GM11168 (cell line): Measurements from ENCODE around the gene INO80.
"Not testable (repeated sequence)": the region's sequence is repeated elsewhere in the genome, so short reads cannot be mapped to it uniquely, and the experiment has no call there.

Experiments used
- in situ Hi-C: fragments of 300-500 bp; cut with MboI; formaldehyde crosslinking; loops from one replicate; pipeline ENCODE4 v1.12.0; 2022; ENCODE audit warnings: low sequenced_read_pairs; ENCODE audit not compliant: unreplicated experiment

The INO80 gene

DNA sequence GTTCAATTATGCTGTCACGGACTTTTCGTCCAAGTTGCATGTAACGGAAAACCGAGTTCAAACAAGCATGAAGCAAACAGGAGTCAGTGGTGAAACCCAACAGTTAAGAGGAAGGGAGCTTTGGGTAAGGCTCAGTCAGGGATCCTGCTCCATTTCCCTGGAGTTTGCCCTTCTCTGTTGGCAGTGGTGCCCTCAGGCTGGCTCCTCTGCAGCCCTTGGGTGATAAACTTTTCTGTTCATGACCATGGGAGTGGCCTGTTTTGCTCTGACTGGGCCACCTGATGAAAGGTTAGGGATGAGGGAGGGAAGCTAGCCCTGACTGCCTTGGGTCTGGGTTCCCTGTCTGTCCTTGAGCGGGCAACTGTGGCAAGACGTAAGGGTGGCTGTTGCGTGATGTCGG, 146.7 kb downstream of the INO80 start:
- in situ Hi-C loops, result no loop called here

DNA sequence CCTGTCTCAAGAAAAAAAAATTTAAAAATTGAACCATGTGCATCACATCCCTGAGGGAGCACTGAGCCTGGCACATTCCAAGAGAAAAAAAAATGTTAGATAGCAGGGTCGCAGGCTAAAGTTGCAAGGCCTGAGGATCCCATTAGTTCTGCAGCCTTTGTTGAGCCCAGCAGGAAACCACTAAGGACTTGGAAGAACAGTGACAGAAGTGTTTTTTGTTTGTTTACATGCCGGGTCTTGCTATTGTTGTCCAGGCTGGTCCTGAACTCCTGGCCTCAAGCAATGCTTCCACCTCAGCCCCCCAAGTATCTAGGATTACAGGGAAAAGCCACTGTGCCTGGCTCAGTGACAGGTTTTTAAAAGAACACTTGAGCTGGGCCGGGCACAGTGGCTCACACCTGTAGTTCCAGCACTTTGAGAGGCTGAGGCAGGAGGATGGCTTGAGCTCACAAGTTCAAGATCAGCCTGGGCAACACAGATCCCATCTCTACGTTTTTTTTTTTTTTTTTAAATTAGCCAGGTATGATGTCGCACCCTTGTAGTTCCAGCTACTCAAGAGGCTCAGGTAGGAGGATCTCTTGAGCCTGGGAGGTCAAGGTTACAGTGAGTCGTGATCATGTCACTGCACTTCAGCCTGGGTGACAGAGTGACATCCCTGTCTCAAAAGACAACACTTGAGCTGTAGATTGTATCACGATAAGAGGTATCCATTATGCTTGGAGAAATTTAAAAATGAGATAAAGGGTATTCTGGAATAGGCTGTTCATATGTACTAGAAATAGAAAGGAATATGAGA, 147.6 kb downstream of the INO80 start:
- in situ Hi-C loops, result no loop called here

DNA sequence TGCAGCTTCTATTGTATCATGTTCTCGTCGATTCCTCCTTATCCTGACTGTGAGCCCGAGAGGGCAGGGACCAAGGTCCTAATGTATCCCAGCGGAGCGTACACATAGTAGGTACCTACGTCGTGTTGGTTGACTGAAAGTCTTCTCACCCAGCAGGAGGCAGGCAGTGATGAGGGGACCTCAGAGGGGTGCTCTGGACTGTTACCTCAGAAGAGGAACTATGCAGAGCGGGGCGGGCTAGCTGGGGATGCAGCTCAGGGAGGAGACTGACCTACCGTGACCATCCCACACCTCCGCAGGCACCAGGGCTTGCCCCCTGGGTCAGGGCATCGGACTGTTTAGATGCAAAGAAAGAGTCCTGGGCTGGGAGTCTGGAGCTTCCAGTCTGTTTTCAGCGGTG, 151.4 kb downstream of the INO80 start:
- in situ Hi-C loops, result no loop called here

DNA sequence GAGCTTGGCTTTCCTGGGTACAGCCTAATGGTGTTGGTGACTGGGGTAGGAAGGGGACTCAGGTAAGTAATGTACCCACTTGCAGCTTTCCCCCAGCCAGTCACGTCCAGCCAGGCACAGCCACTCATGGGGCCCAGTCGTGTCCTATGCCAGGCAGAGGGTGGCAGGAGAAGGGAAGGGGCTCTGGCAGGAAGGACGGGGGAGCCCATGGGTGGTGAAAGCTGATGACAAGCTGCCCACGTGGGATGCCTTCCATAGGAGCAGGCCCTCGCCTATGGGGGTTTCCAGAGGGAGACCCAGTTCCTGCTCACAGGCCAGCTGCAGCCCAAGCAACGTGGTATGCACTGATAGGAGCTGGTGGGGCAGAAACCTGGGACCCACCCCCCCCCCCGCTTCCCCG, 152.1 kb downstream of the INO80 start:
- in situ Hi-C loops, result no loop called here

DNA sequence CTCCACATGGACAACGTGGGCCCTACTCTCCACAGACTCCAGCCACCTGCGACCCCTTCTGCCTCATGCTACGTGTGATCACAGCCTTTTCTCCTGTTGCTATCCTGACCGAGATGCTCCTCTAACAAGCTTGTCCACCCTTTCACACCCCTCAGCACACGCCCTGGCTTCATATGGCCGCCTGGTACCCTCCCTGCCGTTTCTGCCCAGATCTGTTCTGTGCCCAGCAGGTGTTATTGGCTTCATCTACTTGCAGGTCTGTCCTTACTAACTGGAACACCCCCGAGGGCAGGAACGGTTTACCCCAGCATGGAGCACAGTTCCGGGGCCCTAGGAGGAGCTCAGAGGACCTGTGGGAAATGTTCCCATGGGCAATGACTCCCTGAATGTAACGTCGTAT, 152.9 kb downstream of the INO80 start:
- in situ Hi-C loops, result no loop called here

DNA sequence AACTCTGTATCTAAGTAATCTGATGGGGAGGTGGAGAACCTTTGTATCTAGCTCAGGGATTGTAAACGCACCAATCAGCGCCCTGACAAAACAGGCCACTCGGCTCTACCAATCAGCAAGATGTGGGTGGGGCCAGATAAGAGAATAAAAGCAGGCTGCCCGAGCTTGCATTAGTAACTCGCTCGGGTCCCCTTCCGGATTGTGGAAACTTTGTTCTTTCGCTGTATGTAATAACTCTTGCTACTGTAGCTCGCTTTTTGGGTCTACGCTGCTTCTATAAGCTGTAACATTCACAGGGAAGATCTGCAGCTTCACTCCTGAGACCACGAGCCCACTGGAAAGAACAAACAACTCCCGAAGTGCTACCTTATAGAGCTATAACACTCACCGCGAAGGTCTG, 153.8 kb downstream of the INO80 start:
- in situ Hi-C loops, result not testable (repeated sequence)

DNA sequence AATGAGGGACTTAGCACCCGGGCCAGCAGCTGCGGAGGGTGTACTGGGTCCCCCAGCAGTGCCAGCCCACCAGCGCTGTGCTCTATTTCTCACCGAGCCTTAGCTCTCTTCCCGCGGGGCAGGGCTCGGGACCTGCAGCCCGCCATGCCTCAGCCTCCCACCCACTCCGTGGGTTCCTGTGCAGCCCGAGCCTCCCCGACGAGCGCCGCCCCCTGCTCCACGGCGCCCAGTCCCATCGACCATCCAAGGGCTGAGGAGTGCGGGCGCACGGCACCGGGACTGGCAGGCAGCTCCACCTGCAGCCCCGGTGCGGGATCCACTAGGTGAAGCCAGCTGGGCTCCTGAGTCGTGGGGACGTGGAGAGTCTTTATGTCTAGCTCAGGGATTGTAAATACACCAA, 154.3 kb downstream of the INO80 start:
- in situ Hi-C loops, result not testable (repeated sequence)

DNA sequence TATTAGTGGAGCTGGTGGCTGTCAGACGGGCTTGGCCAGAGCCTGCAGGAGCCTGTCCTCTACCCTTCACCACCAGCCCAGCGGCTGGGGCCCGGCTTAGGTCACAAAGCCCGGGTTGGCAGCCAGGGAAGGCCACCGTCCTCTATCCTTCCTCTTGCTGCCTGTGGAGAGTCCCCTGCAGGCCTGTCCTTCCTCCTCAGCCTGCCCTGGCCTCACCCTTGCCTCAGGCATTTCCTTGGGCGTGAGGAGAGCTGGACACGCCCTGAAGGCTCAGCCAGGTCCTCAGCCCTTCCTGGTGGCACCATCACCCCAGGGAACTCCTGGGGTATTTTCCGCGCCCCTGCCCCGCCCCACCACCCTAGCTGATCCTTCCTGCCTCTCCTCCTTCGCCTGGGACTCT, 155.2 kb downstream of the INO80 start:
- in situ Hi-C loops, result no loop called here

DNA sequence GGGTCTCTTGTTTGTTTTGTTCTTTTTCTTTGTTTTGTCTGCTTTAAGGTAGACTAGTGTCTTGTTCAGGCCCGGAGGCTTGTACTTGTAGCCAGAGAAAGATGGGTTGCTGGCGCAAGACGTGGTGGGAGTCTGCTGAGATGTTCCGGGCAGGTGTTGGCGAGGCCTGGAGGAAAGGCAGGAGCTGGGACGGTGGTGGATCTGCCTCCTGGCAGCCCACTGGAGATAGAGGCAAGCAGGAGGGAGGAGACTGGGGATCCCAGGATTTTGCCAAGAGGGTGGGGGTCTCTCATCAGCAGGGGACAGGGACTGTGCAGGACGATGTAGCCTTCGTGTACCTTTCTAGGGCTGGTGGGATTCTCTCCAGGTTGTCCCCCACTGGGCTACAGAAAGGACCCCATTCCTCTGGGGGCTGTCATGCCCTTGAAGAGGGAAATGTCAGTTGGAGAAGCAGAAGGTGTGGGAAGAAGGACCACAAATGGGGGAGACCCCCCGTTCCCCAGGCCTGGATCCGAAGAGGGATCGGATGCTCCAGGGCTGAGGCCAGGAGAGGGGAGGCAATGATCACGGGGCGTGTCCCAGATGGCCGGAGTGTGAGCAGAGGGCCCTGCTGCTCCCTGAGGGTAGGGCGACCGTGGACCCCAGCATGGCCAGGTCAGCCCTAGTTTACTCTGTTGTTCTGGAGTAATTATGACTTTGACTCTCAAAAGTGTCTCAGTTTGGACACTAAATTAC, 155.8 kb downstream of the INO80 start:
- in situ Hi-C loops, result no loop called here

DNA sequence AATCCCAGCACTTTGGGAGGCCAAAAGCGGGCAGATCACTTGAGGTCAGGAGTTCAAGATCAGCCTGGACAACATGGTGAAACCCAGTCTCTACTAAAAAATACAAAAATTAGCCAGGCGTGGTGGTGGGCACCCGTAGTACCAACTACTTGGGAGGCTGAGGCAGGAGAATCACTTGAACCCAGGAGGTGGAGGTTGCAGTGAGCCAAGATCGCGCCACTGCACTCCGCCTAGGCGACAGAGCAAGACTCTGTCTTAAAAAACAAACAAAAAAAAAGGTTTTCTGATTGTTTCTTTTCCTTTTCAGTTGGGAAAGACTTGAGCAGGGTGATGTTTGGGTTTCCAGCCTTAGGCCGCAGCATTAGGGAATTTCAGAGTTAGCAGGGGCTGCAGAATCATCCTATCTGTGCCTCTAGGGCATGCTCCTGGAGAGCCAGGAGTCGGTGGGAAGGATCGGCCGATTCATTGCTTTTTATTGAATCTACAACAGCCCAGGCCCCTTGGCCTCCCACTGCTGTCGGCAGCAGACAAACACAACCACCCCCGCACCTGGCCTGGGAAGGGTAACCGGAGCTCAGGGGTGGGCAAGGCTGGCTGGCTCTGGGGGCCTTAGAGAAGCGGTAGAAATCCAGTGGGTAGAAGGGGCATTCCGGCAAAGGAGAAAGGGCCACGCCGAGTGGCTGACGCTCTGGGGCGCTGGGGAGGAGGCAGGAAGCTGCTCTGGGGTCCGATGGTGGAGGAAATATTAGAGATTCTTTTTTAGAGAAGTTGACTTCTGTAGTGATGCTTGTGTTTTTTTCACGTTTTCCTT, 156.5 kb downstream of the INO80 start:
- in situ Hi-C loops, result no loop called here

DNA sequence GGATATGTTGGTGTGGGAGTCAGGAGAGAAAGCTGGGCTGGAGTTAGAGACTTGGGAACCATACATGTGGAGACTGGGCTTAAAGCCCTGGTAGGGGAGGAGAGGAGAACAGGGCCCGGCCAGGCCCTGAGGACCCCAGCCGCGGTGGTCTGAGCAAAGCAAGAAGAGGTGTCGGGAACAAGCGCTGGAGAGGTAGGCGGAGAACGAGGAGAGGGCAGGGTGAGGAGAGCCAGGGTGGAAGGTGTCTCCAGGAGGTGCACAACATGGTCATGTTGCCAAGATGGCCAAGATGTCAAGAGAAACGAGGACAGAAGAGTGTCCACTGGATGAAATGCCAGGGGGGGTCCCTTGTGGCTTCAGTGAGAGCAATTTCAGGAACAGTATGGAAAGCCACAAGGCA, 157.4 kb downstream of the INO80 start:
- in situ Hi-C loops, result no loop called here

DNA sequence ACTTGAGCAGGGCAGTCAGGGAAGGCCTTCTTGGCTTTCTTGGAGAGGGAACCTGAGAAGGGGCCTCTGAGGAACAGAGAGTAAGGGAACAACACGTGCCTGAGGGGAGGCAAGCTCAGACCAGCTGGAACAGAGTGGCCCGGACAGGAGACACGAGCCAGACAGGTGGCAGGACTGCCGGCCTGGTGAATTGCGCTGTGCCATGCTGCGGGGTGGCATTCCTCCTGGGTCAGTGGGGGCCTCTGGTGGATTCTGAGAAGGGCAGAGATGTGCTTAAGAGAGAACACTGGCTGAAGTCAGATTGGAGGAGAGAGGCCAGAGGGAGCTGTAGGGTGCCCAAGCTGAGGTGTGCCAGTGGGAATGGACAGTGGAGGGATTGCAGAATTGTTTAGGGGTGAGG, 157.9 kb downstream of the INO80 start:
- in situ Hi-C loops, result no loop called here

DNA sequence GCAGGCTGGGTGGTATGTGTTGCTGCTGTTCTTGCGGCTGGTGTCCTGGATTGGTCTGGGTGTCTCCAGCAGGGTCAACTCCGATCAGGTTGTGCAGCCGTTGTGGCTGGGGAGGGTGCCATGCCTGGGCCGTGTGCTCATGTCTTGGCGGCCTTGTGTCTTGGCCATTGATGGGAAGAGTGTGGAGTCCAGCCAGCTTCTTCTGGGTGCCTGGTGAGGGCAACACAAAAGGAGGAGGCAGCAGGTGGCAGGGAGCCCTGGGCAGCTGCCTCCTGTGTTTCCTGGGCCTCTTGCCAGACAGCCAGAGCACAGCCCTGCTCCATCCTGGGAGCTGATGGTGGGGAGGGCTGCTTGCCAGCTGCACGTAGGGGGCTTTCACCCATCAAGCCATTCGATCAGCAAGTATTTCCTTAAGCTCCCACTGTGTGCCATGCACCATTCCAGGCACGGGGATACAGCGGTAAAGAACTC, 158.5 kb downstream of the INO80 start:
- in situ Hi-C loops, result no loop called here

DNA sequence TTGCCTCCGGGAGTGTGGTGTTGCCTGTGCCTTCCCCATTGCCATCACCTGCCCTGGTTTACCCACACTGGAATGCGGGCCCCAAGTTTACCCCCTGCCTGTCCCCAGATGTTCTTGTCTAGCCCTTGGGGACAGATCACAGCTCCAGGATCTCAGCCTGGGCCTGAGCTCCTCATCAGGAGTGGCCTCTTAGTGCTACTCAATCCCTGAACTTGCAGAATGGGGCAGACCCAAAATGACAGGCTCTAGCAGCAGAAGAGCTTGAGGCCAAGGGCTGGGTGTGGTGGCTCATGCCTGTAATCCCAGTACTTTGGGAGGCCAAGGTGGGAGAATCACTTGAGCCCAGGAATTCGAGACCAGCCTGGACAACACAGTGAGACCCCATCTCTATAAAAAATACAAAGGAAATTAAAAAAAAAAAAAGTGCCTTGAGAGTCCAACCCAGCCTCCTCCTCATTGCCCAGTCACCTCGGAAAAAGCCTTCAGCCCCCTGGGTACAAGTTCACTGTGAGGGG, 159.0 kb downstream of the INO80 start:
- in situ Hi-C loops, result no loop called here

DNA sequence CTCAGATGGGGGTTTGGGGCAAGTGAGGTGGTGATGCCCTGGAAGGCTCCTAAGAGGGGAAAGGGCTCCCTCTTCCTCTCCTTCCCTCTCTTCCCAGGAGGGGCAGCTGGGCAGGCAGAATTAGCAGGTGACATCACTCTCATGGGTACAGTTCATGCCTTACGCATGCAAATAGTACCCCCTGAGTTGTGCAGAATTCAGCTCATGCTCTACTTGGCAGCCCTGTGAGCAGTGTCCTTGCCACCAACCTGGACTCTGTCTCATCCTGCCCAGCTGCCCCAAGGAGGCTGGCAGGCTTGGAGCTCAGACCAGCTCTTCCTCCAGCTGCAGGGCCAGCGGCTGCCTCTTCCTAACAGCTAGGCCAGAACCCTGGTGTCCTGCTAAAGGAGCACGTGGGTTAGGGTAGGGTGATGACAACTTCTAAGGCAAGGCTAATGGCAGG, 159.5 kb downstream of the INO80 start:
- in situ Hi-C loops, result no loop called here

DNA sequence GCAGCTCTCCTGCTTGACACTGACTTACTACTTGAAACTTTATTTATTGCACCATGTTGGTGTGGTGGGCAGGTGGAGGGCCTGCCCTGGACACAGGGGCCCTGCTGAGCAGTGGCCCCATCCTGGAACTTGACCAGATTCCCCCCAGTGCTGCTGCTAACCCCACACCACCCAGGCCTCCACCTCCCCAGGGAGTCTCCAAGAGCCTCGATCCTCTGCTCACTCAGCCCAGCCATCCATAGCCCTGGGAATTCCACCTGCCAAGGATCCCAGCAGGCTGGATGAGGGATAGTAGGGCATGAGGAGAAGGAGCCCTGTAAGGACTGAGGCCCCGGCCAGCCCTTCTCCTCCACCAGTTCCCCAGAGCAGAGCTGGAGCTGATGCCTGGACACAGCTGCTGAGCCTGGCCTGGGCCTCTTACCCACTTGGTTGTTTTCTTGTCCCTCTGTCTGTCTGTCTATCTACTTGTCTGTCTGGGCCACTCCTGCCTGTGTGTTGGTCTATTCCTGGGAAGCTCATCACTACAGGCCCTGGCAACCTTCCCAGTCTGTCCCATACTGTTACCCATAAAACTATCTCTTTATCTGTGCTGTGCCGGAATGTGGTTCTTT, 160.0 kb downstream of the INO80 start:
- in situ Hi-C loops, result no loop called here

DNA sequence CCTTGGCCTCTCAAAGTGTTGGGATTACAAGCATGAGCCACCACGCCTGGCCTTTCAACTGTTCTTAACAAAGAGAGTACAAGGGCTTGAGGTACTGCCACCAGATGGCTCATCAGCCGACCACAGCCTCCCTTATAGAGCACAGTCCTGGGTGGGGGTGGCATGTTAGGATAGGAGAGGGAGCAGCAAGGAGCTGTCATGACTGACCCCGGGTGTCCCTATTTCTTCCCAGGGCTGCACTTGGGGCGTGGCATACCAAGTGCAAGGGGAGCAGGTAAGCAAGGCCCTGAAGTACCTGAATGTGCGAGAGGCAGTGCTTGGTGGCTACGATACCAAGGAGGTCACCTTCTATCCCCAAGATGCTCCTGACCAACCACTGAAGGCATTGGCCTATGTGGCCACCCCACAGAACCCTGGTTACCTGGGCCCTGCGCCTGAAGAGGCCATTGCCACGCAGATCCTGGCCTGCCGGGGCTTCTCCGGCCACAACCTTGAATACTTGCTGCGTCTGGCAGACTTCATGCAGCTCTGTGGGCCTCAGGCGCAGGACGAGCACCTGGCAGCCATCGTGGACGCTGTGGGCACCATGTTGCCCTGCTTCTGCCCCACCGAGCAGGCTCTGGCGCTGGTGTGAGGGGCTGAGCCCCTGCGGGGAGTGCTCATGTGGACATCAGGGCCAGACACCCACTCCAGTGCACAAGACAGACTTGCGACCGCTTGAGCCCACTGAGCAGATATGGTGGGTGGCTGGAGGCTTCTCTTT, 160.8 kb downstream of the INO80 start:
- in situ Hi-C loops, result no loop called here

DNA sequence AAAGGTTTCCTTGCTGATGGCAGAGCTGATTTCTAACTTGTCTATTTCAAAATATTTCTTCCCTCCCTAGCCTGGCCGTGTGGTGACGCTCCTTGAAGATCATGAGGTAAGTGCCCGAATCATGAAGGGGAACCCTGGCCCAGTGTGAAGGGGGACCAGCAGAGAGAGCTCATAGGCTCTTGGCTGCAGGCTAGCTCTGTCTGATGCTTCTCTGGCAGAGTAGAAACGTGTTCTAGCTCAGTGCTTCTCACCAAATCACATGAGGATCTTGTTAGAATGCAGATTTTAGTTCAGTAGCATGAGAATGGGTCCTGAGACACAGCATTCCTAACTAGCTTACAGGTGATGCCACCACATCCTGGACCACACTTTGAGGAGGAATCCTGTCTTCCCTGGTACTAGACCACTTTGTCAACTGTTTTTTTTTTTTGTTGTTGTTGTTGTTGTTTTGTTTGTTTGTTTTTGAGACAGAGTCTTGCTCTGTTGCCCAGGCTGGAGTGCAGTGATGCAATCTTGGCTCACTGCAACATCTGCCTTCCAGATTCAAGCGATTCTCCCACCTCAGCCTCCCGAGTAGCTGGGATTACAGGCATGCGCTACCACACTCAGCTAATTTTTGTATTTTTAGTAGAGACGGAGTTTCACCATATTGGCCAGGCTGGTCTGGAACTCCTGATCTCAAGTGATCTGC, 161.8 kb downstream of the INO80 start:
- in situ Hi-C loops, result not testable (repeated sequence)

DNA sequence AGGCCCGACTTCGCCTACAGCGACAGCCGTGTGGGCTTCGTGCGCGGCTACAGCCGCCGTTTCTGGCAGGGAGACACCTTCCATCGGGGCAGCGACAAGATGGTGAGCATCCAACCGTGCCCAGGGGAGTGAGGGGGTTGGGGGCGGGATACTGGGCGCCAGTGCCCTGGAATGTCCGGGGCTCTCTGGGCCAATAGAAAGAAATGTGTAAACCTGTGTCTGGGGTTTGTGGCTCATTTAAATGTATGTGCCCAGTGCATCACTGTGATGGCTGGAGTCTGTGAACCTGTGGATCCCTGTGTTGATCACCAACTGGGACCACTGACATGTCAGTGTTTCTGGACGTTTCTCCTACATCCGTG, 162.4 kb downstream of the INO80 start:
- in situ Hi-C loops, result no loop called here
